ENCODE data around the gene SAMD13.
A peak's percentile ranks its signal among the peaks of the same experiment; 100 is the strongest.

Gene SAMD13

DNA sequence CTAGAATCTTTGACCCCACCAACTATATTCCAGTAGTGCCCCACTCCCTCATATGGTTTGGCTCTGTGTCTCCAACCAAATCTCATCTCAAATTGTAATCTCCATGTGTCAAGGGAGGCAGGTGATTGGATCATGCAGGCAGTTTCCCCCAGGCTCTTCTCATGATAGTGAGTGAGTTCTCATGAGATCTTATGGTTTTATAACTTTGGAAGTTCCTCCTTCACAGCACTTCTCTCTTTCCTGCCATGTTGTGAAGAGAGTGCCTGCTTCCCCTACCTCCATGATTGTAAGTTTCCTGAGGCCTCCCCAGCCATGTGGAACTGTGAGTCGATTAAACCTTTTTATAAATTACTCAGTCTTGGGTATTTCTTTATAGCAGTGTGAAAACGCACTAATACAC is 7.7 kb upstream of the SAMD13 start:
- Histone ChIP-seq H3K79me2 (ENCODE audit: insufficient read depth, low read length) (no peaks in the 10 kb centered on the region), H3K9me2 (replicated peaks; ENCODE audit: insufficient read depth, low read length) (no peaks in the 10 kb centered on the region), H3F3A (ENCODE audit: insufficient read depth) (no peaks in the 10 kb centered on the region), H4K20me1 (ENCODE audit: low read depth, low read length) (no peaks in the 10 kb centered on the region), H3K9me3 (ENCODE audit: insufficient read depth, low read length) (no peaks in the 10 kb centered on the region; the same call in 1 of the 2 replicates), H3K36me3 (ENCODE audit: low read length) (no peaks in the 10 kb centered on the region), H3K9ac (ENCODE audit: low read length) (no peak overlapping the region), H3K27ac (ENCODE audit: low read depth, low read length) (no peak overlapping the region), H3K4me2 (ENCODE audit: low read depth, low read length, poor library complexity, severe bottlenecking) (no peak overlapping the region), H2AFZ (ENCODE audit: low read depth, low read length, severe bottlenecking) (no peak overlapping the region), H3K27me3 (ENCODE audit: low read length) (no peaks in the 10 kb centered on the region), H3K4me3 (ENCODE audit: insufficient read depth, low read length, poor library complexity, severe bottlenecking) (no peak overlapping the region)
- no peak for TF ChIP-seq EZH2phosphoT487 (conservative IDR thresholded peaks at IDR 0.05; ENCODE audit: low read length)
- TF ChIP-seq, protein P1, sequence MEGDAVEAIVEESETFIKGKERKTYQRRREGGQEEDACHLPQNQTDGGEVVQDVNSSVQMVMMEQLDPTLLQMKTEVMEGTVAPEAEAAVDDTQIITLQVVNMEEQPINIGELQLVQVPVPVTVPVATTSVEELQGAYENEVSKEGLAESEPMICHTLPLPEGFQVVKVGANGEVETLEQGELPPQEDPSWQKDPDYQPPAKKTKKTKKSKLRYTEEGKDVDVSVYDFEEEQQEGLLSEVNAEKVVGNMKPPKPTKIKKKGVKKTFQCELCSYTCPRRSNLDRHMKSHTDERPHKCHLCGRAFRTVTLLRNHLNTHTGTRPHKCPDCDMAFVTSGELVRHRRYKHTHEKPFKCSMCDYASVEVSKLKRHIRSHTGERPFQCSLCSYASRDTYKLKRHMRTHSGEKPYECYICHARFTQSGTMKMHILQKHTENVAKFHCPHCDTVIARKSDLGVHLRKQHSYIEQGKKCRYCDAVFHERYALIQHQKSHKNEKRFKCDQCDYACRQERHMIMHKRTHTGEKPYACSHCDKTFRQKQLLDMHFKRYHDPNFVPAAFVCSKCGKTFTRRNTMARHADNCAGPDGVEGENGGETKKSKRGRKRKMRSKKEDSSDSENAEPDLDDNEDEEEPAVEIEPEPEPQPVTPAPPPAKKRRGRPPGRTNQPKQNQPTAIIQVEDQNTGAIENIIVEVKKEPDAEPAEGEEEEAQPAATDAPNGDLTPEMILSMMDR (IDR thresholded peaks at IDR 0.05; ENCODE audit: insufficient read depth, low read length, poor library complexity, severe bottlenecking), result no peak

DNA sequence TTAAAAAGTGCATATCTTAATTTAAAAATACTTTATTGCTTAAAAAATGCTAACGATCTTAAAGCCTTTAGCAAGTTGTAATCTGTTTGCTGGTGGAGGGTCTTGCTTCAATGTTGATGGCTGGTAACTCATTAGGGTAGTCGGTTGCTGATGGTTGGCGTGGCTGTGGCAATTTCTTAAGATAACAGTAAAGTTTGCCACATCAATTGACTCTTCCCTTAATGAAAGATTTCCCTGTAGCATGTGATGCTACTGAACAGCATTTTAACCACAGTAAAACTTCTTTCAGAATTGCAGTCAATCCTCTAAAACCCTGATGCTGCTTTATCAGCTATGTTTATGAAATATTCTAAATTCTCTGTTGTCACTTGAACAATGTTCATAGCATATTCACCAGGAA is 6.8 kb upstream of the SAMD13 start:
- Histone ChIP-seq H3K9ac (ENCODE audit: low read length) (no peak overlapping the region), H3K4me2 (ENCODE audit: low read depth, low read length, poor library complexity, severe bottlenecking) (no peak overlapping the region), H3K9me3 (ENCODE audit: insufficient read depth, low read length) (no peaks in the 10 kb centered on the region; the same call in 1 of the 2 replicates), H3K4me3 (ENCODE audit: insufficient read depth, low read length, poor library complexity, severe bottlenecking) (no peak overlapping the region), H2AFZ (ENCODE audit: low read depth, low read length, severe bottlenecking) (no peak overlapping the region), H3K79me2 (ENCODE audit: insufficient read depth, low read length) (no peaks in the 10 kb centered on the region), H3F3A (ENCODE audit: insufficient read depth) (peaks cover 2% of the 10 kb centered on the region; the same call in 1 of the 2 replicates), H3K36me3 (ENCODE audit: low read length) (no peaks in the 10 kb centered on the region), H3K27ac (ENCODE audit: low read depth, low read length) (no peak overlapping the region), H3K27me3 (ENCODE audit: low read length) (no peaks in the 10 kb centered on the region), H4K20me1 (ENCODE audit: low read depth, low read length) (no peaks in the 10 kb centered on the region), H3K9me2 (replicated peaks; ENCODE audit: insufficient read depth, low read length) (no peaks in the 10 kb centered on the region)
- TF ChIP-seq EZH2phosphoT487 (conservative IDR thresholded peaks at IDR 0.05; ENCODE audit: low read length), result no peak
- TF ChIP-seq, protein P1 (IDR thresholded peaks at IDR 0.05; ENCODE audit: insufficient read depth, low read length, poor library complexity, severe bottlenecking), result no peak

DNA sequence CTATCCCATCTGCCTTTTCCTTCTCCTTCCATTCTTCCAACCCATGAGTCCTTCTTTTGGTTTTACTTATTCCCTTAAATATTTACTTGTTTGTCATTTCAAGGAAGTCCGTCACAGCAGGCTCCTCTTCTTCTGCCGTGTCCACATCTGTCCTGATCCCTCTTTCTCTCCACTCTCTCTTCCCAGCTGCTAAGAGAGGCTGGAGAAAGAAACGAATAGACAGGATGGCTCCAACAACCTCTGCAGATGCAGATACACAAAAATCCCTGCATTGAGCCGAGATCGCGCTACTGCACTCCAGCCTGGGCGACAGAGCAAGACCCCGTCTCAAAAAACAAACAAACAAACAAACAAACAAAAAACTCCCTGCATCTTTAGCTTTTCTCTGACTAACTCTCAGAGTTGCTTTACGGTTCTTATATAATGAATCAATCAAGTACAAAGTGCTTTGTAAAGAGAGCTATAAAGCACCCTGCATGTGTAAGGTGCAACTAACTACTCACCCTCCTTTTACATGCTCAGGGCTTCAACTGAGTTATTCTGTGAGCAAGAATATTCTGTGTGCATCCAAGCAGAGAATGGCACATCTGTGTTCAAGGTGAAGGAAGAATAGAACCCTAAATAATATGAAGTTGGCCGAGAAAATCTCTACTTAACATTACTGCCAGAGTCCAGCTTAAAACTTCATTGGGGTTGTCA is 3.8 kb upstream of the SAMD13 start:
- no peaks in the 10 kb centered on the region; the same call in 1 of the 2 replicates for H3K9me3 ChIP-seq (ENCODE audit: insufficient read depth, low read length)
- peak overlapping the region; percentile 92 for H3K4me3 ChIP-seq (ENCODE audit: insufficient read depth, low read length, poor library complexity, severe bottlenecking)
- H3K27me3 ChIP-seq (ENCODE audit: low read length), result no peaks in the 10 kb centered on the region
- H3K4me2 ChIP-seq (ENCODE audit: low read depth, low read length, poor library complexity, severe bottlenecking), result peak overlapping the region; percentile 98
- peaks cover 18% of the 10 kb centered on the region; the same call in 1 of the 2 replicates for H3F3A ChIP-seq (ENCODE audit: insufficient read depth)
- peak overlapping the region; percentile 91 for H3K9ac ChIP-seq (ENCODE audit: low read length)
- H3K9me2 ChIP-seq (replicated peaks; ENCODE audit: insufficient read depth, low read length), result no peaks in the 10 kb centered on the region
- H4K20me1 ChIP-seq (ENCODE audit: low read depth, low read length), result no peaks in the 10 kb centered on the region
- TF ChIP-seq, protein P1 (IDR thresholded peaks at IDR 0.05; ENCODE audit: insufficient read depth, low read length, poor library complexity, severe bottlenecking), result no peak
- TF ChIP-seq EZH2phosphoT487 (conservative IDR thresholded peaks at IDR 0.05; ENCODE audit: low read length), result no peak
- no peaks in the 10 kb centered on the region for H3K36me3 ChIP-seq (ENCODE audit: low read length)
- H2AFZ ChIP-seq (ENCODE audit: low read depth, low read length, severe bottlenecking), result peak overlapping the region; percentile 92
- no peaks in the 10 kb centered on the region for H3K79me2 ChIP-seq (ENCODE audit: insufficient read depth, low read length)
- peak overlapping the region; percentile 52 for H3K27ac ChIP-seq (ENCODE audit: low read depth, low read length)

Data from SU-DHL-6 (cell line).